Measurements from ENCODE around the gene ACO2. TPM values are rescaled to one million over a fixed set of nuclear protein-coding genes. Genes with fewer than 3 reads are reported as not detected.
A peak's percentile ranks its signal among the peaks of the same experiment; 100 is the strongest.

The ACO2 gene
- total RNA-seq, 1 donor from 2014 or later, result 69.9 TPM

DNA sequence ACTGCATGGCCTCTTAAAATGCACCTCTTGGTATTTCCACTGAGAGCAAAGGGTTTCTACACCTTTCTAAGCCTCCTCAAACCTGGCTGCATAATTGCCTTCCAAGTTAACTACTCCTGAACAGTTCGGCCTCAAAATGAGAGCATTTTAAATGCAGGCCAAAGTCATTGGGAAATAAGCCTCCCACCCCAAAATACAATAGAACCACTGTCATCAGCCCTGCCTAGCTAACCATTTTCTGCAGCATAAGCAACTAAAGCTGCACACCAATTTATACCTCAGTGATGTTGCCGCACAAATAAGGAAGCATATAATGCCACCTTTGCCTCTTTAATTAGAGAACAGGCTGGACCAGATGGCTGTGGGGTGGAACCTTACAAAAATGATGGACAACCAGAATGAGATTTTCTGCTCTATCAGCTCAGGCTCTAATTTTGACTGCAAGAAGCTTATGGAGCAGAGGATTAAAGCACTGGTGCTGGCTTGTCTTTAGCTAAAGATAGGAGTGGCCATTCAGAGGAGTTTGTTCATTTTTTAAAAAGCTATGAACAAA lies 26.6 kb upstream of the ACO2 start:
- Mint-ChIP-seq H3K4me1 (peaks cover 12% of the 10 kb centered on the region), H3K27ac (peak overlapping the region; percentile 55), H3K27me3 (ENCODE audit: low read depth) (no peaks in the 10 kb centered on the region), H3K9me3 (no peaks in the 10 kb centered on the region), H3K36me3 (peaks cover 3% of the 10 kb centered on the region), H3K4me3 (no peak overlapping the region)
- TF ChIP-seq, protein P1, sequence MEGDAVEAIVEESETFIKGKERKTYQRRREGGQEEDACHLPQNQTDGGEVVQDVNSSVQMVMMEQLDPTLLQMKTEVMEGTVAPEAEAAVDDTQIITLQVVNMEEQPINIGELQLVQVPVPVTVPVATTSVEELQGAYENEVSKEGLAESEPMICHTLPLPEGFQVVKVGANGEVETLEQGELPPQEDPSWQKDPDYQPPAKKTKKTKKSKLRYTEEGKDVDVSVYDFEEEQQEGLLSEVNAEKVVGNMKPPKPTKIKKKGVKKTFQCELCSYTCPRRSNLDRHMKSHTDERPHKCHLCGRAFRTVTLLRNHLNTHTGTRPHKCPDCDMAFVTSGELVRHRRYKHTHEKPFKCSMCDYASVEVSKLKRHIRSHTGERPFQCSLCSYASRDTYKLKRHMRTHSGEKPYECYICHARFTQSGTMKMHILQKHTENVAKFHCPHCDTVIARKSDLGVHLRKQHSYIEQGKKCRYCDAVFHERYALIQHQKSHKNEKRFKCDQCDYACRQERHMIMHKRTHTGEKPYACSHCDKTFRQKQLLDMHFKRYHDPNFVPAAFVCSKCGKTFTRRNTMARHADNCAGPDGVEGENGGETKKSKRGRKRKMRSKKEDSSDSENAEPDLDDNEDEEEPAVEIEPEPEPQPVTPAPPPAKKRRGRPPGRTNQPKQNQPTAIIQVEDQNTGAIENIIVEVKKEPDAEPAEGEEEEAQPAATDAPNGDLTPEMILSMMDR (IDR thresholded peaks at IDR 0.05; ENCODE audit: unreplicated experiment), result no peak
- DNase-seq (ENCODE audit: low spot score in 2 of 2, unreplicated experiment in 2 of 2), result no peak

DNA sequence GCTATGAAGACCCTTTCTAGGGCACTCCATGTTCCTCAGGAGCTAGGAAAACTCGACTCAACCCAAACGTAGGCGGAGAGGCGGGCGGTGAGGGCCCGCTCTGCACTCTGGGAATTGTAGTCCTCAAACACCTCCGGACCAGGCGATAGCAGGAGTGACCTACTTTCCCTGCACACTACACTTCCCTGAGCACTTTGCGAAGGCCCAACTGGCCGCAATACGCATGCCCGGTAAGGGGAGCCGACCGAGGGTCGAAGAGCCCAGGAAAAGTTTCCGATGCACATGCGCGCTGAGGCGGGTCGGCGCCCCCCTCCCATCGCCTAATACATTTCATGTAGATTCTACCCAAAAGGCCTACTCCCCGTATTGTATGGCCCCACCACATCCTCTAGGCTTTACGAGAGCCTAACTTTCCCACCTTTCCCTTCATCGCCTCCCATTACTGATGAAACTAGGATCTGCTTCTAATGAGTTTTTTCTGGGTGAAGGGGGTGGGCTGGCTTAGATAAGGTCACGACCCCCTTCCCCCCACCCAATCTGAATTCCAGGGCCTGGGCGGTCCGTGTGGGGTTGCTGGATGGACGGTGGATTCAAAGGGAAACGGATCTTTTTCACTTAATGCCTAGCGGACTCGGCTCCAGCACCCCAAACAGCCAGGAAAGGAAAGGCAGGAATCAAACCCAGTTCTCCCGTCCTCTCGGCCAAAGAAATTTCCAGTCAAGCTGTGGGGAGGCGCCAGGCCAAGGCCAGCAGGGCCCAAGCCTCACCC lies 24.4 kb upstream of the ACO2 start:
- Mint-ChIP-seq H3K27me3 (ENCODE audit: low read depth) (no peaks in the 10 kb centered on the region), H3K9me3 (no peaks in the 10 kb centered on the region), H3K27ac (peak overlapping the region; percentile 98), H3K36me3 (peaks cover 1% of the 10 kb centered on the region), H3K4me3 (peak overlapping the region; percentile 98), H3K4me1 (peaks cover 23% of the 10 kb centered on the region)
- TF ChIP-seq, protein P1 (IDR thresholded peaks at IDR 0.05; ENCODE audit: unreplicated experiment), result no peak
- DNase-seq (ENCODE audit: low spot score in 2 of 2, unreplicated experiment in 2 of 2), result peak; percentile 92 to 96

DNA sequence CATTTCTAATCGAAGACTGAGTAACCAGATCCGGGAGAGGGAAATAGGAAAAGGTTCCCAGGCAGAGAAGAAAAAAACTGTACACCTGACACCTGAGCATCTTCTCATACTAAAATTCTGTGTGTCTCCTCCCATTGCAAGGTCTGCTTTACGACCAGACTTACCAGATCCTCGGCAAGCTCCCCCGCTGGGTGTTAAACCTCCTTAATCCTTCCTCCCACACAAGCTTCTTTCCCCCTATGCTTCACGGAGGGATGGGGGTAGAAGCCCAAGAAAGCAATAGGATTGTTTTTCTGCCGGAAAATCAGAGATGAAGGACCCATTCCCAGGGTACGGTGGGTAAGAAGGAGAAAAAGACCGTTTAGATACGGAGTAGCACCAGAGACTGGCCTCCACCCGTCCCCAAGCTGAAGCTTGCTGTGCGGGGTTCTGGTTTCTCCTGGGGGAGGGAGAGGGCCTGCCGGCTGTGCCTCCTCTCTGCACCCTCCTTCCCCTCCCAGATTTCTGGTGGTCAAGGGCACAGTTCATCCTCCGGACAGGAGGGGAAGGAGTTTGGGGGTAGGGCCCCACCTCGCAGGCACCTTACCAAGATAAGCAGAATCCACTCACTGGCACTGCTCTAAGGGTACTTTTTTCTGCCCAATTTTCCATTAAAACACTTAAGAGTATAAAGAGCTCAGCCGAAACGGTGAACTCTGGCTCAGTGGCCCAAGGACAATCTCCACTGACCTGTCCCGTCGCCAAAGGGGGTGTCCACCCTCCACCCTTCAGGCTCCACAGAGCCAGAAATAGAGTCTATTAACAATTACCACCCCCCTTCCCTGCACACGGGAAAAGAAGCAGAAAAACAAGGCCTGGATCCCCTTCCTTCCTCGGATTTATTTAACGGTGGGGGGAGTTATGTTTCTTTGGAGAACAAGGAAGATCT lies 23.5 kb upstream of the ACO2 start:
- H3K27ac Mint-ChIP-seq, result peak overlapping the region; percentile 98
- H3K9me3 Mint-ChIP-seq, result no peaks in the 10 kb centered on the region
- H3K4me3 Mint-ChIP-seq, result peak overlapping the region; percentile 98
- H3K27me3 Mint-ChIP-seq (ENCODE audit: low read depth), result no peaks in the 10 kb centered on the region
- peaks cover 1% of the 10 kb centered on the region for H3K36me3 Mint-ChIP-seq
- peaks cover 23% of the 10 kb centered on the region for H3K4me1 Mint-ChIP-seq
- TF ChIP-seq, protein P1 (IDR thresholded peaks at IDR 0.05; ENCODE audit: unreplicated experiment), result no peak
- DNase-seq (ENCODE audit: low spot score in 2 of 2, unreplicated experiment in 2 of 2), result no peak

DNA sequence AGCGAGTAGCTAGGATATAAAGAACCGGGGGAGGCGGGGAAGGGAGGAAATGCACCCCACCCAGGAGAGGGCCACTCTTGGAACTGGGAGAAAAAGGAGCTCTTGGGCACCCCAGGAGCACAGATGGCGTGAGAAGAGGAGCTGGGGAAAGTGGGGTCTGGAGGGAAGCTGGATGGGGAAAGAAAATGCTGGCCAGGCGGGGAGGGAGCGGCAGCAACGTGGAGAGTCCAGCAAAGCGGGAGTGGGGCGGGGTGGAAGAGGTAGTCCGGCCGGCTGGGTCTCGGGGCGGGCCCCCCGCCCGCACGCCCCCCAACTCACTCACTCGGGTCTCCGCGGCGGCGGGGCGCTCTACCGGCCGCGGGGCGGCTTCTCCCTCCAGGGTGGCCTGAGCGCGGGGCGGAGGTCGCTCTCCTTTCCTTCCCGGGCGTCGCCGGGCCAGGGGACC lies 22.8 kb upstream of the ACO2 start:
- Mint-ChIP-seq H3K9me3 (no peaks in the 10 kb centered on the region), H3K27ac (peak overlapping the region; percentile 99), H3K4me3 (peak overlapping the region; percentile 98), H3K27me3 (ENCODE audit: low read depth) (no peaks in the 10 kb centered on the region), H3K36me3 (peaks cover 1% of the 10 kb centered on the region), H3K4me1 (peaks cover 23% of the 10 kb centered on the region)
- TF ChIP-seq, protein P1 (IDR thresholded peaks at IDR 0.05; ENCODE audit: unreplicated experiment), result no peak
- DNase-seq (ENCODE audit: low spot score in 2 of 2, unreplicated experiment in 2 of 2), result peak in 1 of 2 experiments; percentile 63

DNA sequence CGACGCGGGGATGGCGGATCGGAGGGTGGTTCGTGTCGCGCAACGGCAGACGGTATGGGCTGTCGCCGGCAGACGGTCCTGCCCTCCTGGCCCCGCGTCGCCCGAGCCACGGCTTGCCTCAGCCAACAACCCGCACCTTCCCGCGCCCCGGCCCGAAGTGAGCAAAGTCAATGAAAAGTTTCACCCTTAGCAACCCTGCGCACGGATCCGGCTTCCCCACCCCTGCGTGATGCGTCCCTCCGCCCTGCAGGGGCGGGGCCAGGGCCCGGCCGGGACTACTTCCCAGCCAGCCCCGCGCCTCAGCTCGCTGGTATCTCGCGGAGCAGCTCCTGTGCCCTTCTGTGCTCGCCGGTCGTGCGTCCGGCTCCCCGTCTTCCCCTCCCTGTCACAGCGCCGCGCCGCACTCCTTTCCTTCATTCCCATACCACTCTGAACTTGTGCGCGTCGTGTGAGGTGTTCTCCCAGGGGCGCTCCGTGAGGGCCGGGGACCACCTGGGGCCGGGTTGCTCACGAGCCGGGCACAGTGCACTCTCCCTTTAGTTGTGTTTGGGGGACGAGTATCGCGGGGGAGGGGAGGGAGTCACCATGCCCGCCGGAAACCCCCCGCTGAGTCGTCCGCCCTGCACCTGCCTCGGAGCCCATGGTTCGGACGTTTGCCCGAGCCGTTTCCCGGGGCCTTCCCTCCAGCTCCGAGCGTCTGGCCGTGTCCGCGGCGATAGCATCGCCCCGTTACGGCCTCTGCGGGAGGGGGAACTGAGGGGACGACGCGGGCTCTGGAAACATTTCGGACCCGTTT lies 22.1 kb upstream of the ACO2 start, which contains the start of gene TOB2:
Gene TOB2 (minus strand): TSS at position 163 of the 796 bp plus-strand sequence. CDS start 9,456 bp downstream, outside the sequence.
- H3K9me3 Mint-ChIP-seq, result no peaks in the 10 kb centered on the region
- TF ChIP-seq, protein P1 (IDR thresholded peaks at IDR 0.05; ENCODE audit: unreplicated experiment), result no peak
- DNase-seq (ENCODE audit: low spot score in 2 of 2, unreplicated experiment in 2 of 2), result peak; percentile 84 to 95
- peak within 1 kb of the TSS; percentile 99 for H3K27ac Mint-ChIP-seq
- H3K36me3 Mint-ChIP-seq, result no peaks in the 10 kb centered on the region
- no peaks in the 10 kb centered on the region for H3K27me3 Mint-ChIP-seq (ENCODE audit: low read depth)
- peaks cover 23% of the 10 kb centered on the region for H3K4me1 Mint-ChIP-seq
- peak within 1 kb of the TSS; percentile 98 for H3K4me3 Mint-ChIP-seq
